GM19452 (cell line): ENCODE results near the gene BANF1.
"Not testable (repeated sequence)": the region's sequence is repeated elsewhere in the genome, so short reads cannot be mapped to it uniquely, and the experiment has no call there.

Experiments
- ATAC-seq: cut with Tn5 transposase; IDR thresholded peaks from one replicate; pipeline ENCODE4 v1.9.1; 2021; ENCODE audit not compliant: unreplicated experiment

Gene BANF1

GRCh38 chr11:65978391-65979238 lies 23.7 kb upstream of the BANF1 start:
- ATAC-seq: no peak

DNA sequence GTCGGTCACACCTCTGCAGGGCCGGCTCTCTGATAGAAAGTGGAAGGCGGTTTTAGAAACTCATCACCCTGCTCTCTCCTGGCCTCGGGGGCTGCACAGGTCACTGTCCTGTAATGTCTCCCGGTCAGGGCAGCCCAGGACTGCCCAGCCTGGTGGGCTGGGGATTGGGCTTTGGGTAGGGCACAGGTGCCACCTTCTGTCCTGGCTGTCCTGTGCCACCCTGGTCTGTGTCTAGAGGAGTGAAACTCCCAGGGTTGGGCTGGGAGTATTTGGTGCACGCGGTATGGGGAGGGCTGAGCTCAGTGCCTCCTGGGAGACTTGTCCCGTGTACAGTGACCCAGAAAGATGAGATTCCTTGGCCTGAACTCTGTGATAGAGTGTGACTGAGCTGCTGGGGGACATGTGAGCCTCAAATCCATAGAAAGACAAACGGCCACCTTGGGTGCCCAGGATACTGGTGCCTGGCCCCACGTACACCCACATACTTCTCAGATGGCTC lies 23.0 kb upstream of the BANF1 start:
- no peak for ATAC-seq

DNA sequence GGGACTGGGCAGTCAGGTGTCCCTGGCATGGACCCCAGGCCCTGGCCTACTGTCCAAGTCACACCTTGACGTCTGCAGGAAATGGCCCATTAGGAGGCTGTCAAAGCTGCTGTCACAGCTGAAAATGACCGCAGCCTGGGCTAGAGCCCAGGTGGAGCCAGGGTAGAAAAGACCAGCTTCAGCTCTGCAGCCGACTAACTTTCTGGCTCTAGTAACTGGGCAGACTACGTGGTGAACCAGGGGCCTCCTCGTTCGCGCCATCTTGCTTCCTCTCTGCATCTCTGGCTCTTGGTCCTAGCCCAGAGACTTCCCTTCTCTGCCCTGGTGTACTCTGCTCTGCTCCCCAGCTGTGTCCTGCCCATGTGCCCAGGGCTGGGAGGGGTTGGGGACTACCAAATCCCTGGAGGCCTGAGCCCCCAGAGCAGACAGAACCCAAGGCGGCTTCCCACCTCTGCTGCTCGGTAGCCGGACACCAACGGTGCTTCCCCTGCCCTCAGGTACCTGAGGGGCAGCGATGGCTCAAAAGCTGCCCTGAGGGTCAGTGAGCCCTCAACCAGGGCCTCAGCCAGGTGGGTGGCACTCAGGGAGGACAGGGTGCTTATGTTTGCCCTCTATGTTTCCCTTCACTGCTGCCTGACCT lies 21.1 kb upstream of the BANF1 start:
- ATAC-seq: no peak

GRCh38 chr11:65981972-65982823 lies 20.1 kb upstream of the BANF1 start:
- ATAC-seq: no peak

DNA sequence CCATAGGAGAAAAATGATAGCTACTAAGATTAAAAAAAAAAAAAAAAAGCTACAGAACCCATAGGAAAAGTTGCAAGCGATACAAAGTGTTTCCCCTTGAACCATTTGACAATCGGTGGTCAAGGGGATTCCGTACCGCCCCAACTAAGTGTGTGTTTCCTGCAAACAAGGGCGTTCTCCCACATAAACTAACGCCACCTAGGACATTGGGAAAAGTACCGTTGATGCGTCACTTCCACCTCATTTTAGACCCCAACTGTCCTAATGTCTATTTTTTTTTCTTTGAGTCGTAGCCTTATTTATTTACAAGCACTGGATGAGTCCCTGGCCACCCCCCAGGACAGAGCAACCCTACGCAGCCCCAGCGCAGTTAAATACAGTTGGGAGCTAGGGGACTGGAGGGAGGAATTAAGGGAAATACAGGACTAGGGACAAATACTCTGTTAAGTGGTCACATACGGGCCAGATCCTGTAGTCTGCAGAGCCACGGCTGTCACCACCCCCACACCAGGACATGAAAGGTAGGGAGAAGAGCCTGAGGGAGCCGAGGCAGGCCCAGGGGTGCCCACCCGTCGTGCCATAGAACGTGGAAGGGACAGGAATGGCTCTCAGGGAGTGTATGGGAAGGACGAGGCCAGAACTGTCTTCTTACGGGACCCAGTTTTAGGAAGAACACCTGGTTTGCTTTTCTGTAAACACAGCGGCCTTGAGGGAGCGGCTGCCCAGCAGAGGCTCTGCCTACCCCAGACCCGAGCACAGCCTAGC lies 19.3 kb upstream of the BANF1 start:
- ATAC-seq: no peak

DNA sequence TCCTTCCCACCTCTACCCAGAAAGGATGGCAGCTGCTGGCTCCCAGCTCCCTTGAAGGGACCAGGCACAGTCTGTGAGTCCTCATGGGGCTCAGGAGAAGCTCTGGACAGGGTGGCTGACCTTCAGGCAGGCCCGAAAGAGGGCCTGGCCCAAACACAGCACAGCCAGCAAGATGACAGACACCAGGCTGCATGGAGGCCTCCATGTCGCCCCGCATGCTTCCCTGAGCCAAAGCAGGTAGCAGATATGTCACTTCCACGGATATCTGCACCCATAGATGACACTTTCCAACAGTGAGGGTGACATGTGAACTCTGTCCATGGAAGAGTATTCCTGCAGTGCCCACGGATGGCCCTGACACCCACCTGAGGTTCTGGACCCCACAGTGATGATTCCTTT lies 18.7 kb upstream of the BANF1 start:
- ATAC-seq: no peak

DNA sequence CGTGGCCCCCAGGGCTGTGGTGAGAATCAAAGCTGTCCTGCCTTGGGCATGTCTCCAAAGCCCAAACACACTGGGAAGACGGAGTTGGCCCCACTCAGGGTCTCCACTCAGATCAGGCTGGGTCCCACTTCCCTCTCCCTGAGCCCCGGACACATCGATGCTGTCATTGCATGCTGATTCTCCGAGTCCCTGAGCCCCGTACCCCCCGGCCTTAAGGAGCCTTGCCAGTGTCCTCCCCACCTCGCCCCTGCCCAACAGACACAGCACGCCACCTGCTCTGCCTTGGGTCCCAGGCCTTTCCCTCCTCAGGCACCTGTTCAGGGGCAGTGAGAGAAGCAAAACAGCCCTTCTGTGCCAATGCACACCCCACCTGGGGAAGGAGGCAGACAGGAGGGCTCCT lies 15.0 kb upstream of the BANF1 start:
- no peak for ATAC-seq

DNA sequence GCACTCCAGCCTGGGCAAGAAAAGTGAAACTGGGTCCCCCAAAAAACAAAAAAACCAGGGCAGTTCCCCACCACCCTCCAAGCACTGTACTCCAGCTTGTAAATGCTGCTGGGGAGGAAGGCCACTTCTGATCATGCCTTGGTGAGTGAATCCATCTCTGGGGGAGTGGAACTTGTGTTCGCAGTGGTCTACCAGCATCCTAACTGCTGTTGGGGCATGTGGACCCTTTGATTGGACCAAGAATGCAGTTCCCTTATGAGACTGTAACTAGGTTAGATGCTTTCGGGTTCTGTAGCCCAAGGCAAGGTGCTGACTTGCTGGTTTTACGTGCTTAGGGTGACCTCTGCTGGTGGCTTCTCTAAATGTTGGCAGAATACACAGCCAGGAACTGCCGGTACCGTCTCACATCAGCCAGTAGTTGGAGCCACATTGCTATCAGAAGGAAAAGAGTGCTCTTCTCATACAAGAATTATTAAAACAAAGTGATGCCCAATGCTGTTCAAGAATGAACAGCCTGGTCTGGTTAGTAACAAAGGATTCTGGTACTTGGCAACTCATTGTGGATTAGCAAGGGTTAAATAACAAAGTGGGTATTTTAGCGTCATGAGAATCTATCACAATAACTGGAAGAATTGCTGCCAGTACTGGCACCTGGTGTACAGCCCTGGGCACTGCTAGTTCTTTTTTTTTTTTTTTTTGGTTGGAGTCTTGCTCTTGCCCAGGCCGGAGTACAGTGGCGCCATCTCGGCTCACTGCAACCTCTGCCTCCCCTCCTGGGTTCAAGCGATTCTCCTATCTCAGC lies 13.3 kb upstream of the BANF1 start:
- ATAC-seq: peak; percentile 92

DNA sequence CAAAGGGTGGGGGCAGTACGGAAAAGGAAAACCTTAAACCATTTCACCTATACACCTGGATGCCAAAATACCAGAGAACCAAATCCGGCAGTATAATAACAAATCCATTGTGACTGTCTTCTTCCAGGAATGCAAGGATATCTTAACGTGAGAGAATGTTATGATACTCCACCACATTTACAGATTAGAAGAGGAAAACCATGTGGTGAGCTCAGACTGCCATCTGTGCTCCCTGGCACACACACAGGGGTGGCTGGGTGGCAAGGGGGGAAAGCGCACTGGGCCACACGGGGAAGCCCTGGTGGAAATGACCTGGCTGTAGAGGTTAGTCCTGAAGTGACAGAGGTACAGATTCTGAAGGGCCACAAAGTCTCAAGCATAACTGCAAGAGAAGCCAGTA lies 10.2 kb upstream of the BANF1 start:
- no peak for ATAC-seq

GRCh38 chr11:65997286-65997685 lies 5.0 kb upstream of the BANF1 start:
- no peak for ATAC-seq

- ATAC-seq: peak; percentile 48
Observed at GRCh38 chr11:66002648-66003225, 434 bp downstream of the BANF1 start.

GRCh38 chr11:66003291-66003690 lies 988 bp downstream of the BANF1 start:
- ATAC-seq: no peak

DNA sequence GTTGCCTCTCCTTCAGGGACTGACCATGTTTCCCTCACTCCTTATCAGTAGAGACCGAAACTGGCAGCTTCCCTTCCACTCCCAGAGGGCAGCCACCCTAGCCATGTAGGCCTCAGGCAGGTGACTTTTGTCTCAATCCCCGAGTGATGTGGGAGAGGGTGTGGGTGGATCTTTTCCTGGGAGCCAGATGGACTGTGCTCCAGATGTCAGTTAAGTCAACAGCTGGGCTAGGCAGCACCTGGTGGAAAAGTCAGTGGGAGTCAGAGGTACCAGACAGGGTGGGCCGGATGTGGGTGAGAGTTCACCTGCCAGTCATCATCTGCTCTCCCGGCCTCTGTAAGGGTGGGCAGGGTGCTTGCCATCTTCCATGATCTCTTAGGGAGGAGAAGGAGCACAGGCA lies 1.9 kb downstream of the BANF1 start:
- no peak for ATAC-seq

- ATAC-seq: no peak
Observed at GRCh38 chr11:66006134-66006890, 4.0 kb downstream of the BANF1 start.

- no peak for ATAC-seq
Observed at GRCh38 chr11:66006891-66007176, 4.5 kb downstream of the BANF1 start.

GRCh38 chr11:66007201-66007634 lies 4.9 kb downstream of the BANF1 start:
- ATAC-seq: no peak

GRCh38 chr11:66008095-66008467 lies 5.8 kb downstream of the BANF1 start:
- ATAC-seq: no peak

DNA sequence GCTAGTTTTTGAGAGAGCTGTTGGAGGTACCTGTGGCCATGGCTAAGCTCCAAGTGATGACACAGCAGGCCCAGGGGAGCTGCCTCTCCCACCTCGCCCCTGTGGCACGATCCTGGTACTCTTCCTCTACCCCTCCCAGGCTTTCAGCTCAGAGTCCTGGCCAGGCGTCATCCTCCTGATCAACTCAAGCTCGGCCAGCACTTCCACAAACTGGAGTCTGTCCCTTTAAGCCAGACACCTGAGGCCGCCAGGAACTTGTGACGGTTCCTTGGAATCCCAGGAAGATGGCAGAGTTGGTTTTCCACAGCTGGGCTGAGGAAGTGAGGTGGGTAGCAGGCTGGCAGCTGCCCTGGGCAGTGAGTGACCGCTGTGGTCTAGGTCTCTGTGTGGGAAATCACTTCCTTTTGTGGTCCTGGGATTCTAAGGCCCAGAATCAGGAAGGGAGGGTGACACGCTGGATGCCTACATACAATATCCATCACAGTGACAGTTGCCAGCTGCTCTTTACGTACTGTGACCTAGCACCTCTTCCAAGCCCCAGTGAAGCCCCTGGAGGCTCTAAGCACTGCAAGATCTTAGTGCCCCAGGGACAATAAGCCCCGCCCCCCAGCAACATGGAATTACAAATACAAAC lies 6.3 kb downstream of the BANF1 start:
- ATAC-seq: no peak

DNA sequence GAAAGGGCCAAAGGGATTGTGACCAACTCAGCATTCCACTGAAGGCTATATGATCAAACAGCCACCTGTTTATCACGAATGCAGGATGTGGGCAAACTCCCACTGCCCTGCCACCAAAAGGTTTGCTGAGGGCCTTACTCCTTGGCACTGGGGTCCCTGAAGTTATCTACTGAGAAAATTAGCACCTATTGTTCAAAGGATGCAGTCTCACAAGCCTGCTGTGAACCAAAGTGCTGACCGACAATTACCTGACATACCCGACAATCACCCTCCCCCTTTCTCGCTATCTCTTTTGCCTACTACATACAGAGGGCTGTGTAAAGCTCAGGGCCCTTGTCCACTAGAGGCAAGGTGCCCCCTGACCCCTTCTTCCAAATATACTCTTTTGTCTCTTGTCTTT lies 7.7 kb downstream of the BANF1 start:
- ATAC-seq: not testable (repeated sequence)
